ENCODE results near the gene DRAM1.

DNA sequence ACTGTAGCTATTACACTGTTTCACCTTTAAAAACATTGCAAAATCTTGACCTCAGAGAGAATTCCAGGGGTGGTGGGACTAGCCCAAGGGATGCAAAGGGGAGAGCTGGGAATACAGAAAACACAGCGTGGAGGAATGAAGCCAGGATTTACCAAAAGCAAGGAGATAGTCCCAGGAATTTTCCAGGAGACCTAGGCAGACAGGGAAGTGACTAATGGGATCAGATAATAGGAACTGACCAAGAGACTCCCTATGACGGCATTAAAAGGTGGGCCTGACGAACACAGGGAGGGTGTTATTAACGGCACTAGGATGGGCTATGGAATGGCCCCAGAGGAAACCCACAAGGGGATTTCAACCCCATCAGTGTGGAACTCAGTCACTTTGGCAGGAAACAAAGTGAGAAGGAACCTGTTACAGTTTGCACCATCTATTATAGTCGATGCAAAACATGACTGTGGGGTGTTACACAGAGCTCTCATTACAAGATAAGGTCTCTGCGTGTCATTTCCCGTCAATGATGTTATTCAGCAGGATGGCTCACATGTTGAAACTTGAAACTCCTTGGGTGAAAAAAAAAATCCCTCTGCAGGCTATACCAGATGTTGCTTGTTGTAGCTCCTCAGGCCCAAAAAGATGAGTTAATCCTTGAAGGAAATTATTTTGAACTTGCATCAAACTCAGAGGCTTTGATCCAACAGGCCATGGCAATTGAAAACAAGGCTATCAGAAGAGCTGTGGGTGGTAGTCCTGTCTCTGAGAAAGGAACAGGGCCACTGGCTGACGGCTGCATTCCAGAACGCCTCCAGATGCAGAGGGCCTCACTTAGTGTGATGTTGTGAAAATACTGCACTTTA, 58.7 kb downstream of the DRAM1 start:
- TF ChIP-seq, protein P1, sequence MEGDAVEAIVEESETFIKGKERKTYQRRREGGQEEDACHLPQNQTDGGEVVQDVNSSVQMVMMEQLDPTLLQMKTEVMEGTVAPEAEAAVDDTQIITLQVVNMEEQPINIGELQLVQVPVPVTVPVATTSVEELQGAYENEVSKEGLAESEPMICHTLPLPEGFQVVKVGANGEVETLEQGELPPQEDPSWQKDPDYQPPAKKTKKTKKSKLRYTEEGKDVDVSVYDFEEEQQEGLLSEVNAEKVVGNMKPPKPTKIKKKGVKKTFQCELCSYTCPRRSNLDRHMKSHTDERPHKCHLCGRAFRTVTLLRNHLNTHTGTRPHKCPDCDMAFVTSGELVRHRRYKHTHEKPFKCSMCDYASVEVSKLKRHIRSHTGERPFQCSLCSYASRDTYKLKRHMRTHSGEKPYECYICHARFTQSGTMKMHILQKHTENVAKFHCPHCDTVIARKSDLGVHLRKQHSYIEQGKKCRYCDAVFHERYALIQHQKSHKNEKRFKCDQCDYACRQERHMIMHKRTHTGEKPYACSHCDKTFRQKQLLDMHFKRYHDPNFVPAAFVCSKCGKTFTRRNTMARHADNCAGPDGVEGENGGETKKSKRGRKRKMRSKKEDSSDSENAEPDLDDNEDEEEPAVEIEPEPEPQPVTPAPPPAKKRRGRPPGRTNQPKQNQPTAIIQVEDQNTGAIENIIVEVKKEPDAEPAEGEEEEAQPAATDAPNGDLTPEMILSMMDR (IDR thresholded peaks at IDR 0.05), result no peak
- TF ChIP-seq POLR2A (IDR thresholded peaks at IDR 0.05), result no peak

All from lower leg skin (tissue), 3 donors.